Raji (cell line): ENCODE results near the gene RPS27.
A peak's percentile ranks its signal among the peaks of the same experiment; 100 is the strongest.

Source experiments
- POLR2A ChIP-seq: IDR thresholded peaks from 2 replicates; pipeline ENCODE4 v1.6.1; 2011; ENCODE audit warnings: low read depth, low read length, control low read depth; ENCODE audit not compliant: insufficient read depth

Gene RPS27

DNA sequence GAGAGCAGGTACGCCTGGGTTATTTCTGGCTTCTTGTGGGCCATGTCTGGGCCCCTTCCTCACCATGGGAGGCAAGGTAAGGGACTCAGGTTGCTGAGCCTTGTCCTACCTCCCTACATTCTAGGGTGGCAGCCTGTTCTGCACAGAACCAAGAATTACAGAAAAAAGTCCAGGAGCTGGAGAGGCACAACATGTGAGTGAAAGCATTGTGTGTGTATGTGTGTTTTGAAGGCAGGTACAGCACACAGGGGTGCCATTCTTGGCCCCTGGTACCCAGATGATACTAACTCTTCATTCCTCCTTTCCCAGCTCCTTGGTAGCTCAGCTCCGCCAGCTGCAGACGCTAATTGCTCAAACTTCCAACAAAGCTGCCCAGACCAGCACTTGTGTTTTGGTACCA lies 17.5 kb upstream of the RPS27 start:
- TF ChIP-seq POLR2A = no peak

- TF ChIP-seq POLR2A = no peak
Measured at GRCh38 chr1:153973525-153973924, 17.0 kb upstream of the RPS27 start.

- TF ChIP-seq POLR2A = no peak
Measured at GRCh38 chr1:153976819-153977249, 13.7 kb upstream of the RPS27 start.

DNA sequence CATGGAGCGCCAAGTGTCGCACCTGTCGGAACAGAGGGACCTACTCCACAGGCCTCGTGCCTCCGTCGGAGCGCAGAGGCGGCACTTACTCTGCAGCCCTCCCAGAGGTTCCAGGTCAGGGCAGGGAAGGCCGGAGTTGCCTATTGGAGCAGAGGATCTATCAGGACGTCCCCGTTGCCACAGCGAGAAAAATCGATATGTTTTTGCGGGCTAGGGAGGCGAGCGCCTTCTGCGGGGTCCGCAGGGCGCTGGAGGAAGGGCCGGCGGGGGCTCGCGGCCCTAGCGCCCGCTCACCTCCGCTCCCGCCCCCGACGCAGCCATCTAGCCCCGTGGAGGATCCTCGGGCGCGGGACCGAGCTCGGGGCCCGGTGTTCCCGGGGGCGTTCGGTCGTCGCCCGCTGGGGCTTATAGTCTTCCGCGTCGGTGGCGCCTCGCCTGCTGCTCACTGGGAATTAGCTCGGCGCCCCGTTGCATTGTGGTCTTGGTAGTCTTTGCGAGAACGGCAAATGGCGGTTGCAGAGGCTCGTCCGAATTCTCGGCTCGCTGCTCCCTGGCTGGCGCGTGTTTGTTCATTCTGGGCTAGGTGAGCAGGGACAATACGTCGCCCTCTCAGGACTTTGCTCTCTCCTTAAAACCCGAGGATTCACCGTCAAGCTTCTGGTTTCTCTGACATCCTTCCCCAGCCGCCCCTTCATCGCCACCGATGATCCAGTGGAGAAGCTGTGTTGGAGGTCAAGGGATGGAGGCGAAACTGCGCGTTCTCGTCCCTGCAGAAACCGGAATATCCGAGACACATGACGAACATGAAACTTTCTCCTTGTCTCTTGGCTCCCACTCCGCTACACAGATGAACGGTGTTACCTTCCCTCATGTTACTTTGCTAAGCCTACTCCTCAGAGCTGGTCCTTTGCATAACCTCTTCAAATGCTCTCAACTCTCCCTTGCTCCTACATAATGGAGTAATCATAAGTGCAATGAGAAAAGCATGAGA lies 13.0 kb upstream of the RPS27 start, which contains the start of gene JTB:
Gene JTB (minus strand): TSS at position 425 of the 991 bp plus-strand sequence. CDS start 422 bp downstream, at position 3.
- TF ChIP-seq POLR2A = peak; percentile 91

- TF ChIP-seq POLR2A = no peak
Measured at GRCh38 chr1:153978274-153978909, 12.2 kb upstream of the RPS27 start.

GRCh38 chr1:153984123-153984894 lies 6.3 kb upstream of the RPS27 start:
- TF ChIP-seq POLR2A = no peak

DNA sequence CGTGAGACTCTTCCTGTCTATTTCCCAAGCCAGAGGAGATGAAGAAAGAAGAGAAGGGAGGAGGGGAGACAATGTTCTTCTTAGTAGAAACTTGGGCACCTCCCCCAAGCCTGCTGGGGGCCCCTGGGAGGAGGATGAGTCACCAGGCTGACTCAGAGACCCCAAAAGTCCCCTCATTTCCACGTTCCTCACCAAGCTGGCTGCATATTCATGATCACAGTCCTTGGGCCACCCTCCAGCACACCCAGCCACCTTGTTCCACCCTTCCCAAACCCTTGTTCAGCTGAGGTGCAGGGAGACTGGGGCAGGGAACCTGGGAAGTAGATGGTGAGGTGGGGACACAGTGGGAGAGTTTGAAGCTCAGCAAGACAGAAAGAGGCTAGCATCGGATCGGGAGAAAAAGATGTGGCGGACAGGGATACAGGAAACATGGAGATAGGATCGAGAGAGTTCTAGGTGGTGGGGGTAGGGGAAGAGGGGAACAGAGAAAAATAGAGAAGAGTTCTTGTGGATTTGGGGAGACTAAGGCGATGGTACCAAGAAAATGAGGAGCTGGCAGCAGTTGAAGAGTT lies 5.1 kb upstream of the RPS27 start:
- TF ChIP-seq POLR2A = no peak

DNA sequence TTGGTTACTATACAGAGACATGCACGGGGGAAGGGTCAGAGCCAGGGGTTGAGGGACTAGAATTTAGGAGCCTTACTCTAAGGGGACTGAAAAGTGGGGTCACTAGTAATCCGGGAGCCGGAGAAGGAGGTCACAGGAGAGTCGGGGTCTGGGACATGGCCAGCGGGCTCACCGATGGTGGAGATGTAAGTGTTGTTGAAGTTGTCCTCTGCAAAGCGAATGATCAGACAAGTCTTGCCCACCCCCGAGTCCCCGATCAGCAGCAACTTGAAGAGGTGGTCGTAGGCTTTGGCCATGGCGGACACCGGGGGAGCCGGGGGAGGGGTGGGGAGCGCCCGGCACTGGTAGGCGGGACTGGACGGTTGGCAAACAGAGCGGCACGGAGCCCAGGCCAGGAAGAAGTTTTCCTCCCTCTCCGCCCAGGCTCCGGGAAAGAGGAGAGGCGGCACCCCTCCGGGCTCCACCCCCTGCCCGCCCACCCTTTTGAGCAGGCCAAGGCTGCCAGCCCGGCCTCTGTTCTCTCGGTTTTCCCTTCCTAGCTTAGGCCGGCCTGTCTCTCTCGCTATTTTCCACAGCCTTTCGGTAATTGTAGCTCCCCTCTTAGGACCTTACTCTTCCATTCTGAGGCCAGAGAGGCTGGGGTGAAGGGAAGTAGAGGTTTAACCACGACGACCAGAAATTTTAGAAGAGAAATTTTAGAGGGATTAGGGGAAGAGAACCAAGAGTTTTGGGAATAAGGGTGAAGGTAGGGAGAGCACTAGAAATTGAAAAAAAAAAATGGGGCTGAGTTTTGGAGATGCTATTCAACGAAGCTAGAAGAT lies 4.4 kb upstream of the RPS27 start, which contains the start of gene RAB13:
Gene RAB13 (minus strand): TSS at position 399 of the 821 bp plus-strand sequence. CDS start 103 bp downstream, at position 296.
- no peak for TF ChIP-seq POLR2A

DNA sequence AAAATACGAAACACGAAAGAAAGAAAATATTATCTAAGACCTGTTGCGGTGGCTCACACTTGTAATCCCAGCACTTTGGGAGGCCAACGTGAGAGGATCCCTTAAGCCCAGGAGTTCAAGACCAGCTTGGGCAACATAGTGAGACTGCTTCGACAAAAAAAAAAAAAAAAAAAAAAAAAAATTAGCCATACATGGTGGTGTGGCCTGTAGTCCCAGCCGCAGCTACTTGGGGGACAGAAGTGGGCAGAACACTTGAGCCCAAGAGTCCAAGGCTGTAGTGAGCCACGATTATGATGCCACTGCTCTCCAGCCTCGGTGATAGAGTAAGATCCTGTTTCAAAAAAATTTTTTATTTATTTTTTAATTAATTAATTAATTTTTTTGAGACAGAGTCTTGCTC lies 2.9 kb upstream of the RPS27 start:
- TF ChIP-seq POLR2A = no peak

GRCh38 chr1:153991151-153991630 lies 629 bp downstream of the RPS27 start:
- no peak for TF ChIP-seq POLR2A

DNA sequence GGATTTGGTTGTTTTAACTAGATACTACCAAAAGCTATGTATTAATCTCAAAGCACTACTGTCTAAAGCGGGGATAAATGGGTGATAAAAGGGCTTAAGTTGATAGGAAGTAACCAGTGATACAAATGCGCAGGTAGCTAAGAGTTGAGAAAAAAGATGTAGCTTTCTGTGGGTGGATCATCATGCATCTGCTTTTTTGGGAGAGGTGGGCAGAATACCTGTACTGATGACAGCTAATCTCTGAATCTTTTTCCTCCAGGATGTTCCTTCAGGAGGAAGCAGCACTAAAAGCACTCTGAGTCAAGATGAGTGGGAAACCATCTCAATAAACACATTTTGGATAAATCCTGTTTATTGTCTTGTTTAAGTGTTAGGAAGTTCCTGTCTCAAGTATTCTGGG lies 1.2 kb downstream of the RPS27 start:
- TF ChIP-seq POLR2A = no peak

GRCh38 chr1:153995202-153995601 lies 4.6 kb downstream of the RPS27 start:
- no peak for TF ChIP-seq POLR2A

- TF ChIP-seq POLR2A = no peak
Measured at GRCh38 chr1:153995640-153996039, 5.1 kb downstream of the RPS27 start.

- TF ChIP-seq POLR2A = no peak
Measured at GRCh38 chr1:154000420-154000819, 9.9 kb downstream of the RPS27 start.
